ENCODE results near the gene RGS17.

Gene RGS17

DNA sequence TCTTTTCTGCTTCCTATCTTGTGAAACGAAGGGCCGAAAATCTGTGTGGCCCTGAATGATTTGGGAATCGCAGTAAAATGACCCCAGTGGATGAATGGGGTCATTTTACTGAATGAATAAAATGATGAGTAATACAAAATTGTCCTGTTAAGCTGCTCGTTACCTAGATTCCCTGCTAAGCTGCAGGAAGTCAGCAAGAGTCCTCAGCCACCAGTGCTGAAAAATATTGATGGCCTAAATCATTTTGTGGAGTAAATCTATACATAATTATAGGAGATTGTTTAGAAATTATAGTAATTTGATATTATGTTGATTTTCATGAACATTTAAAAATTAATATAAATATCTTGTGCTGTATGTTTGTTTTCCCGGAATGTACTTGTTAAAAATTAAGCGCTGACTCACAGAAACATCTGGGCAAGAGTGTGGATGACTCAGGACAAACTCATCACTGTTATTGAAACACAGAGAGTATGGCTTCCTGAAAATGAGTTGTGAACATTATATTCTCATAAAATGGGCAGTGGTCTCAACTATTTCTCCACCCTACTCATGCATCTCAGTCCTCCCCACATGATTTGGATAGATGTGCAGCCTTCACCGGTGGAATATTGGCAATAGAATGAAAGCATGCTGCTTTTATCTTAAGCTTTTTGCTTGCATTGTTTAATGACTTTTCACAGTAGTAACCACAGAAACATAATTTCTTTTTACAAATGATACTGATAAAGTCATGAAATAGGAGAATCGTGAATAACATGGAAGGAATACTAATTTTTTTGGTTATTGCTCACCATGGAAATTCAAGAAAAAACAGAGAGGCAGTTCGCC is 36.2 kb upstream of the RGS17 start:
- Histone ChIP-seq H3K9me3 (ENCODE audit: insufficient read depth, low read depth, low read length) (no peaks in the 10 kb centered on the region), H2AK5ac (ENCODE audit: low read length) (no peak overlapping the region), H2BK12ac (ENCODE audit: low read length) (no peak overlapping the region), H3K4me2 (ENCODE audit: low read length) (no peak overlapping the region), H4K91ac (ENCODE audit: low read depth, low read length) (no peak overlapping the region), H3K18ac (ENCODE audit: low read length) (no peak overlapping the region), H4K8ac (ENCODE audit: low read depth, low read length) (no peak overlapping the region), H3K4ac (ENCODE audit: low read depth, low read length) (no peak overlapping the region), H3K27me3 (ENCODE audit: insufficient read depth, low read length) (no peaks in the 10 kb centered on the region), H3K36me3 (ENCODE audit: control insufficient read depth in 1 of 2, insufficient read depth in 2 of 2, low read length in 2 of 2) (no peaks in the 10 kb centered on the region), H3K79me1 (ENCODE audit: low read length) (no peaks in the 10 kb centered on the region), H2AFZ (ENCODE audit: insufficient read depth, low read length, poor library complexity) (no peak overlapping the region), H3K4me1 (ENCODE audit: control insufficient read depth in 1 of 2, insufficient read depth in 2 of 2, low read length in 2 of 2) (no peaks in the 10 kb centered on the region), H3K23ac (ENCODE audit: low read length) (no peak overlapping the region), H2BK120ac (ENCODE audit: insufficient read depth, low read length, poor library complexity) (no peak overlapping the region), H3K9ac (ENCODE audit: low read length) (no peak overlapping the region), H3K27ac (ENCODE audit: low read depth, low read length) (no peak overlapping the region), H4K12ac (ENCODE audit: low read depth, low read length) (no peak overlapping the region), H3K4me3 (ENCODE audit: low read depth, low read length) (no peak overlapping the region), H3K14ac (ENCODE audit: low read length) (no peak overlapping the region), H3K79me2 (ENCODE audit: control insufficient read depth, insufficient read depth, low read length, poor library complexity) (no peaks in the 10 kb centered on the region), H2BK5ac (ENCODE audit: low read depth, low read length, poor library complexity) (no peak overlapping the region)
- no CpG with 5 or more reads among the region's 9 CpGs for WGBS (ENCODE audit: extremely low coverage, insufficient coverage, insufficient read length)
- DNase-seq, result peak in 1 of 2 donors; percentile 9

GRCh38 chr6:153162646-153163045 is 31.6 kb upstream of the RGS17 start:
- no peaks in the 10 kb centered on the region for H3K36me3 ChIP-seq (ENCODE audit: control insufficient read depth in 1 of 2, insufficient read depth in 2 of 2, low read length in 2 of 2)
- H3K4me1 ChIP-seq (ENCODE audit: control insufficient read depth in 1 of 2, insufficient read depth in 2 of 2, low read length in 2 of 2), result no peaks in the 10 kb centered on the region
- H2AFZ ChIP-seq (ENCODE audit: insufficient read depth, low read length, poor library complexity), result no peak overlapping the region
- H3K27me3 ChIP-seq (ENCODE audit: insufficient read depth, low read length), result no peaks in the 10 kb centered on the region
- no peaks in the 10 kb centered on the region for H3K79me2 ChIP-seq (ENCODE audit: control insufficient read depth, insufficient read depth, low read length, poor library complexity)
- no peak overlapping the region for H2AK5ac ChIP-seq (ENCODE audit: low read length)
- no peak overlapping the region for H2BK5ac ChIP-seq (ENCODE audit: low read depth, low read length, poor library complexity)
- H2BK12ac ChIP-seq (ENCODE audit: low read length), result no peak overlapping the region
- no peak overlapping the region for H4K8ac ChIP-seq (ENCODE audit: low read depth, low read length)
- H3K4ac ChIP-seq (ENCODE audit: low read depth, low read length), result no peak overlapping the region
- no peak for DNase-seq
- no peak overlapping the region for H2BK120ac ChIP-seq (ENCODE audit: insufficient read depth, low read length, poor library complexity)
- H3K9me3 ChIP-seq (ENCODE audit: insufficient read depth, low read depth, low read length), result no peaks in the 10 kb centered on the region
- H3K27ac ChIP-seq (ENCODE audit: low read depth, low read length), result no peak overlapping the region
- H3K4me2 ChIP-seq (ENCODE audit: low read length), result no peak overlapping the region
- no peak overlapping the region for H3K14ac ChIP-seq (ENCODE audit: low read length)
- no peak overlapping the region for H4K12ac ChIP-seq (ENCODE audit: low read depth, low read length)
- H3K9ac ChIP-seq (ENCODE audit: low read length), result no peak overlapping the region
- no CpG with 5 or more reads among the region's 2 CpGs for WGBS (ENCODE audit: extremely low coverage, insufficient coverage, insufficient read length)
- H3K23ac ChIP-seq (ENCODE audit: low read length), result no peak overlapping the region
- no peak overlapping the region for H3K18ac ChIP-seq (ENCODE audit: low read length)
- H4K91ac ChIP-seq (ENCODE audit: low read depth, low read length), result no peak overlapping the region
- no peak overlapping the region for H3K4me3 ChIP-seq (ENCODE audit: low read depth, low read length)
- no peaks in the 10 kb centered on the region for H3K79me1 ChIP-seq (ENCODE audit: low read length)

DNA sequence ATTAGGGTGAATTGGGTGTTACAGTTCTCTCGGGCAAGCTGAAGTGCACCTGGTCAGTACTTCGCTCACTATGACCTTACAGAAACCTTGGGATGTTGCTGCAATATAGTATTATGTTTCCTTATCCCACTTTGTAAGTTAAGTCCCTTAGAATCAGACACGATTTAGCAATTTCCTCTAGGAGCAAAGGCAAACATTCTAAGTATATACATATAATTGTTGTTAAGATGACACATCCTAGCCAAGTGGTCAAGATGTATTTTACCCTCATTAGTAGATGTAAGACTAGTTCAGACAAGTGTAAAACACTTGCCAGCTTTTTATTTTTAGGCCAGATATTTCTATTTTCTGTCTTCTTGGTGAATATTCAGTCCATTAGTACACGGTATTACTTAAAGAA is 31.1 kb upstream of the RGS17 start:
- Histone ChIP-seq H2BK12ac (ENCODE audit: low read length) (no peak overlapping the region), H2AFZ (ENCODE audit: insufficient read depth, low read length, poor library complexity) (no peak overlapping the region), H4K8ac (ENCODE audit: low read depth, low read length) (no peak overlapping the region), H3K18ac (ENCODE audit: low read length) (no peak overlapping the region), H4K91ac (ENCODE audit: low read depth, low read length) (no peak overlapping the region), H3K9me3 (ENCODE audit: insufficient read depth, low read depth, low read length) (no peaks in the 10 kb centered on the region), H2BK120ac (ENCODE audit: insufficient read depth, low read length, poor library complexity) (no peak overlapping the region), H3K4ac (ENCODE audit: low read depth, low read length) (no peak overlapping the region), H3K4me2 (ENCODE audit: low read length) (no peak overlapping the region), H3K27me3 (ENCODE audit: insufficient read depth, low read length) (no peaks in the 10 kb centered on the region), H3K23ac (ENCODE audit: low read length) (no peak overlapping the region), H3K27ac (ENCODE audit: low read depth, low read length) (no peak overlapping the region), H3K79me2 (ENCODE audit: control insufficient read depth, insufficient read depth, low read length, poor library complexity) (no peaks in the 10 kb centered on the region), H3K9ac (ENCODE audit: low read length) (no peak overlapping the region), H4K12ac (ENCODE audit: low read depth, low read length) (no peak overlapping the region), H3K14ac (ENCODE audit: low read length) (no peak overlapping the region), H2AK5ac (ENCODE audit: low read length) (no peak overlapping the region), H3K36me3 (ENCODE audit: control insufficient read depth in 1 of 2, insufficient read depth in 2 of 2, low read length in 2 of 2) (no peaks in the 10 kb centered on the region), H3K79me1 (ENCODE audit: low read length) (no peaks in the 10 kb centered on the region), H3K4me3 (ENCODE audit: low read depth, low read length) (no peak overlapping the region), H3K4me1 (ENCODE audit: control insufficient read depth in 1 of 2, insufficient read depth in 2 of 2, low read length in 2 of 2) (no peaks in the 10 kb centered on the region), H2BK5ac (ENCODE audit: low read depth, low read length, poor library complexity) (no peak overlapping the region)
- no CpG with 5 or more reads among the region's 4 CpGs for WGBS (ENCODE audit: extremely low coverage, insufficient coverage, insufficient read length)
- DNase-seq, result no peak

GRCh38 chr6:153160221-153160620 is 29.1 kb upstream of the RGS17 start:
- no peak overlapping the region for H2BK12ac ChIP-seq (ENCODE audit: low read length)
- no peaks in the 10 kb centered on the region for H3K4me1 ChIP-seq (ENCODE audit: control insufficient read depth in 1 of 2, insufficient read depth in 2 of 2, low read length in 2 of 2)
- no peak overlapping the region for H3K4ac ChIP-seq (ENCODE audit: low read depth, low read length)
- no peak overlapping the region for H2BK120ac ChIP-seq (ENCODE audit: insufficient read depth, low read length, poor library complexity)
- H3K18ac ChIP-seq (ENCODE audit: low read length), result no peak overlapping the region
- H3K14ac ChIP-seq (ENCODE audit: low read length), result no peak overlapping the region
- H2BK5ac ChIP-seq (ENCODE audit: low read depth, low read length, poor library complexity), result no peak overlapping the region
- no peaks in the 10 kb centered on the region for H3K36me3 ChIP-seq (ENCODE audit: control insufficient read depth in 1 of 2, insufficient read depth in 2 of 2, low read length in 2 of 2)
- no peak overlapping the region for H4K12ac ChIP-seq (ENCODE audit: low read depth, low read length)
- H4K8ac ChIP-seq (ENCODE audit: low read depth, low read length), result no peak overlapping the region
- no peak overlapping the region for H2AFZ ChIP-seq (ENCODE audit: insufficient read depth, low read length, poor library complexity)
- no CpG with 5 or more reads among the region's 2 CpGs for WGBS (ENCODE audit: extremely low coverage, insufficient coverage, insufficient read length)
- no peak overlapping the region for H4K91ac ChIP-seq (ENCODE audit: low read depth, low read length)
- H3K9ac ChIP-seq (ENCODE audit: low read length), result no peak overlapping the region
- H3K27me3 ChIP-seq (ENCODE audit: insufficient read depth, low read length), result no peaks in the 10 kb centered on the region
- no peak overlapping the region for H2AK5ac ChIP-seq (ENCODE audit: low read length)
- H3K23ac ChIP-seq (ENCODE audit: low read length), result no peak overlapping the region
- no peak overlapping the region for H3K4me2 ChIP-seq (ENCODE audit: low read length)
- H3K79me2 ChIP-seq (ENCODE audit: control insufficient read depth, insufficient read depth, low read length, poor library complexity), result no peaks in the 10 kb centered on the region
- H3K4me3 ChIP-seq (ENCODE audit: low read depth, low read length), result no peak overlapping the region
- DNase-seq, result no peak
- no peak overlapping the region for H3K27ac ChIP-seq (ENCODE audit: low read depth, low read length)
- no peaks in the 10 kb centered on the region for H3K9me3 ChIP-seq (ENCODE audit: insufficient read depth, low read depth, low read length)
- no peaks in the 10 kb centered on the region for H3K79me1 ChIP-seq (ENCODE audit: low read length)
